GM19324 (cell line): ENCODE measurements around the gene RPS6KB1.
"Not testable (repeated sequence)": the region's sequence is repeated elsewhere in the genome, so short reads cannot be mapped to it uniquely, and the experiment has no call there.

Experiments used
- ATAC-seq: cut with Tn5 transposase; IDR thresholded peaks from one replicate; pipeline ENCODE4 v1.9.1; 2021; ENCODE audit warnings: mild to moderate bottlenecking, moderate library complexity; ENCODE audit not compliant: unreplicated experiment, low FRiP score

Gene RPS6KB1

GRCh38 chr17:59892924-59893675 is at the start of gene RPS6KB1, which contains the start of gene TUBD1:
RPS6KB1 (plus strand) TSS chr17:59893121; CDS start chr17:59893185, 64 bp downstream.
TUBD1 (minus strand) TSS chr17:59892943; CDS start chr17:59891002, 1,941 bp downstream.
- peak; percentile 89 for ATAC-seq

GRCh38 chr17:59844884-59845594 is 47.9 kb upstream of the RPS6KB1 start:
- no peak for ATAC-seq

GRCh38 chr17:59845595-59846393 is 47.1 kb upstream of the RPS6KB1 start:
- no peak for ATAC-seq

GRCh38 chr17:59846394-59847165 is 46.3 kb upstream of the RPS6KB1 start:
- no peak for ATAC-seq

- no peak for ATAC-seq
Observed at GRCh38 chr17:59848385-59848668, 44.6 kb upstream of the RPS6KB1 start.

- ATAC-seq = no peak
Observed at GRCh38 chr17:59848778-59849177, 44.1 kb upstream of the RPS6KB1 start.

GRCh38 chr17:59850311-59850710 is 42.6 kb upstream of the RPS6KB1 start:
- not testable (repeated sequence) for ATAC-seq

GRCh38 chr17:59851439-59852375 is 41.2 kb upstream of the RPS6KB1 start:
- ATAC-seq = no peak

GRCh38 chr17:59852847-59853167 is 40.1 kb upstream of the RPS6KB1 start:
- not testable (repeated sequence) for ATAC-seq

- no peak for ATAC-seq
Observed at GRCh38 chr17:59853168-59853918, 39.6 kb upstream of the RPS6KB1 start.

GRCh38 chr17:59853919-59854729 is 38.8 kb upstream of the RPS6KB1 start:
- ATAC-seq = not testable (repeated sequence)

GRCh38 chr17:59856859-59857794 is 35.8 kb upstream of the RPS6KB1 start:
- ATAC-seq = no peak

GRCh38 chr17:59858167-59858816 is 34.6 kb upstream of the RPS6KB1 start:
- no peak for ATAC-seq

- no peak for ATAC-seq
Observed at GRCh38 chr17:59858932-59859331, 34.0 kb upstream of the RPS6KB1 start.

GRCh38 chr17:59859444-59860025 is 33.4 kb upstream of the RPS6KB1 start:
- no peak for ATAC-seq

- ATAC-seq = no peak
Observed at GRCh38 chr17:59863616-59864015, 29.3 kb upstream of the RPS6KB1 start.
